C4-2B (cell line): Measurements from ENCODE around the gene ATG10.

Source experiments
- CTCF ChIP-seq: fragments of 450-650 bp; conservative IDR thresholded peaks from 2 replicates; pipeline ENCODE4 v1.5.1; 2017; ENCODE audit warnings: mild to moderate bottlenecking
- ZFX ChIP-seq: fragments of 450-650 bp; IDR thresholded peaks from 2 replicates; pipeline ENCODE4 v1.6.1; 2017

GRCh38 chr5:82168294-82168693 lies 196.5 kb downstream of the ATG10 start:
- TF ChIP-seq CTCF, result no peak
- no peak for TF ChIP-seq ZFX
